ENCODE measurements around the gene MYO7A. TPM values are rescaled to one million over a fixed set of nuclear protein-coding genes. Genes with fewer than 3 reads are reported as not detected.

Gene MYO7A
- total and polyA plus RNA-seq, 2 of the 8 experiments (the other 6 are each of a cell fraction or from before 2014, with no cell fraction given), result 1.5 to 1.9 TPM

DNA sequence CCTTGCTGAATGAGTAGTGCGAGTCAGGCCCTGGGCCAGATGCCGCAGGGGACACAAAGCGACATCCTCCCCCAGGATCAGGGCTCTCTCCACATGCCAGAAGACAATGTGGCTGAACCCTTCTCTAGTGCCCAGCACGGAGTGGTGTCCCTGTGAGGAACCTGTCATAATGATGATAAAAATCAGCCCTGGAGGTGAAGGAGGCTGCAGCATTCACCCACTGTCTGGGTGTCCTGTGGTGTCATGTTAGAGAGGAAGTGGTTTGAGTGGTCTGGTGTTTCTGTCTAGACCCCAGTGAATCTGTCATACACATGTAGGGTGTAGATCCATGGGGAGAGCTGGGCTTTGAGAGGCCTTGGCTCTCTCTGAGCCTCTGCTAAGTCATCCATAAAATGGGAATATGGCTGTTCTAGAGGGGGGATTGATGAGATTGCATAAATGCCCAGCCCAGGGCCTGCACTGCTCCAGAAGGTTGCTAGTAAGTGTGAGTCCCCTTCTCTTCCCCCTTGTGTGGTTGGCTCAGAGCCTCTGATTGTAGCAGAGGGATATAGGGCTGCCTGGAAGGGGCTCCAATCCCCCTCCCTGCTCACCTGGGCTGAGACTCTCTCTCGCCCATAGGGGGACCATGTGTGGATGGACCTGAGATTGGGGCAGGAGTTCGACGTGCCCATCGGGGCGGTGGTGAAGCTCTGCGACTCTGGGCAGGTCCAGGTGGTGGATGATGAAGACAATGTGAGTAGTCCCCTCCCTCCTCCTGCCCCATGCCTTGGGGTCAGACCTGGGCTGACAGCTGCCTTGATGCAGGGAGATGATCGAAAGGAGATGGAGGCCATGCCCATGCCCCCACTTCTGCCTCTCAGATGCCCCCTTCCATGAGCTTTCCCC, 14.3 kb downstream of the MYO7A start:
- DNase-seq (ENCODE audit: low read depth in 1 of 2, low spot score in 2 of 2) (no peak), FAIRE-seq (no peak)
- no peak overlapping the region for H4K8ac ChIP-seq (ENCODE audit: extremely low read depth, insufficient read depth, low read length)
- 0 out of 2 replicates have a peak overlapping the region, but pooled peaks have one; percentile 30 for H2AK5ac ChIP-seq (ENCODE audit: low read depth, low read length)
- no peak overlapping the region for H3K4me3 ChIP-seq (ENCODE audit: extremely low read depth in 1 of 4, insufficient read depth in 2 of 4, low read depth in 3 of 4, low read length in 4 of 4)
- H3K36me3 ChIP-seq (ENCODE audit: control insufficient read depth in 2 of 4, insufficient read depth in 4 of 4, low read length in 3 of 4), result no peaks in the 10 kb centered on the region
- H3K9ac ChIP-seq (replicated peaks in 1 of 4; ENCODE audit: extremely low read depth in 1 of 4, low read depth in 3 of 4, low read length in 3 of 4), result no peak overlapping the region
- no peak overlapping the region for H2BK5ac ChIP-seq (ENCODE audit: low read depth, low read length)
- TF ChIP-seq TAF7 (optimal IDR thresholded peaks at IDR 0.05; ENCODE audit: borderline replicate concordance, low read depth, low read length), result no peak
- TF ChIP-seq, protein P1, sequence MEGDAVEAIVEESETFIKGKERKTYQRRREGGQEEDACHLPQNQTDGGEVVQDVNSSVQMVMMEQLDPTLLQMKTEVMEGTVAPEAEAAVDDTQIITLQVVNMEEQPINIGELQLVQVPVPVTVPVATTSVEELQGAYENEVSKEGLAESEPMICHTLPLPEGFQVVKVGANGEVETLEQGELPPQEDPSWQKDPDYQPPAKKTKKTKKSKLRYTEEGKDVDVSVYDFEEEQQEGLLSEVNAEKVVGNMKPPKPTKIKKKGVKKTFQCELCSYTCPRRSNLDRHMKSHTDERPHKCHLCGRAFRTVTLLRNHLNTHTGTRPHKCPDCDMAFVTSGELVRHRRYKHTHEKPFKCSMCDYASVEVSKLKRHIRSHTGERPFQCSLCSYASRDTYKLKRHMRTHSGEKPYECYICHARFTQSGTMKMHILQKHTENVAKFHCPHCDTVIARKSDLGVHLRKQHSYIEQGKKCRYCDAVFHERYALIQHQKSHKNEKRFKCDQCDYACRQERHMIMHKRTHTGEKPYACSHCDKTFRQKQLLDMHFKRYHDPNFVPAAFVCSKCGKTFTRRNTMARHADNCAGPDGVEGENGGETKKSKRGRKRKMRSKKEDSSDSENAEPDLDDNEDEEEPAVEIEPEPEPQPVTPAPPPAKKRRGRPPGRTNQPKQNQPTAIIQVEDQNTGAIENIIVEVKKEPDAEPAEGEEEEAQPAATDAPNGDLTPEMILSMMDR (IDR thresholded peaks at IDR 0.05; ENCODE audit: control extremely low read depth in 1 of 3, insufficient read depth in 1 of 3, low read depth in 1 of 3, low read length in 3 of 3), result peak in 1 of 3 experiments; percentile 17; a peak in 1 of 4 replicates
- WGBS, 2 experiments (ENCODE audit: extremely low coverage in 1 of 2, insufficient coverage in 1 of 2, insufficient read length in 1 of 2, insufficient replicate concordance in 2 of 2, low coverage in 1 of 2, low lambda C conversion rate in 2 of 2, missing lambda C conversion rate in 1 of 2), result 91% methylated on average over 11 of the region's 11 CpGs; no CpG with 5 or more reads in 1 of the 2 experiments
- no peaks in the 10 kb centered on the region for H3K79me2 ChIP-seq (ENCODE audit: control insufficient read depth in 1 of 2, insufficient read depth in 2 of 2, low read length in 2 of 2)
- H3K23ac ChIP-seq (ENCODE audit: insufficient read length), result no peak overlapping the region
- no peak overlapping the region for H3K14ac ChIP-seq (ENCODE audit: insufficient read length)
- ChIA-PET CTCF (ENCODE audit: partially characterized antibody) (interaction anchor here (0.6 to 16.2 kb wide), 6 partner anchors 9 to 151 kb away, joined by 3 to 104 read pairs (median 6); partner anchors contain the start of gene MYO7A), POLR2A (ENCODE audit: partially characterized antibody) (interaction anchor here (0.7 to 0.8 kb wide), 2 partner anchors 32 to 76 kb away, joined by 3 read pairs; partner anchors contain the start of gene CAPN5)
- peak overlapping the region; percentile 13 for H4K91ac ChIP-seq (replicated peaks; ENCODE audit: insufficient read length, low read length)
- no peak overlapping the region for H2BK20ac ChIP-seq (ENCODE audit: low read length)
- no peak overlapping the region for H4K5ac ChIP-seq (ENCODE audit: insufficient read length, low read depth, low read length)
- H3K18ac ChIP-seq (ENCODE audit: extremely low read depth, low read length), result no peak overlapping the region
- no peaks in the 10 kb centered on the region for H3K9me3 ChIP-seq (ENCODE audit: insufficient read depth in 2 of 2, low read depth in 1 of 2, low read length in 1 of 2)
- H2BK12ac ChIP-seq (ENCODE audit: low read depth, low read length), result no peak overlapping the region
- H3K56ac ChIP-seq (replicated peaks; ENCODE audit: insufficient read length, low read depth, low read length), result no peak overlapping the region
- no peak overlapping the region for H2BK120ac ChIP-seq (replicated peaks; ENCODE audit: low read depth, low read length)
- H2BK15ac ChIP-seq (ENCODE audit: low read length), result no peak overlapping the region
- H3K4me2 ChIP-seq (ENCODE audit: insufficient read depth in 1 of 2, low read depth in 2 of 2, low read length in 2 of 2), result no peak overlapping the region
- H2AFZ ChIP-seq (ENCODE audit: low read length), result no peak overlapping the region
- no peaks in the 10 kb centered on the region for H3K79me1 ChIP-seq (ENCODE audit: low read depth, low read length)
- no peak overlapping the region for H3K27ac ChIP-seq (ENCODE audit: low read depth, low read length)
- no peaks in the 10 kb centered on the region for H4K20me1 ChIP-seq (replicated peaks in 1 of 2; ENCODE audit: control insufficient read depth in 1 of 2, insufficient read depth in 2 of 2, low read length in 2 of 2)
- H3K23me2 ChIP-seq (ENCODE audit: low read depth, low read length), result no peaks in the 10 kb centered on the region
- H3K4me1 ChIP-seq (replicated peaks in 1 of 4; ENCODE audit: control insufficient read depth in 3 of 4, insufficient read depth in 4 of 4, low read length in 3 of 4), result peaks cover 0 to 9% (median 3%) of the 10 kb centered on the region in 4 experiments; a peak in 5 of 7 replicates
- H3K27me3 ChIP-seq (replicated peaks in 1 of 4; ENCODE audit: control insufficient read depth in 3 of 4, extremely low read depth in 1 of 4, insufficient read depth in 3 of 4, low read length in 3 of 4), result peaks cover 0 to 2% (median 0%) of the 10 kb centered on the region in 4 experiments; a peak in 2 of 7 replicates
- H3K4ac ChIP-seq (replicated peaks; ENCODE audit: insufficient read length, low read depth, low read length), result no peak overlapping the region
